ENCODE results near the gene BACH1.

GRCh38 chr21:29289317-29289716 lies 9.4 kb upstream of the BACH1 start:
- TF ChIP-seq CTCF (IDR thresholded peaks at IDR 0.05; ENCODE audit: low read depth, low read length, poor library complexity, severe bottlenecking), result no peak
- no peak for TF ChIP-seq EZH2phosphoT487 (IDR thresholded peaks at IDR 0.05; ENCODE audit: borderline replicate concordance, low read length)
